HG03103 (cell line): ENCODE data around the gene ZNF879.

Experiments used
- ATAC-seq: cut with Tn5 transposase; IDR thresholded peaks from one replicate; pipeline ENCODE4 v1.9.1; 2021; ENCODE audit warnings: low read depth; ENCODE audit not compliant: unreplicated experiment

ZNF879 gene

DNA sequence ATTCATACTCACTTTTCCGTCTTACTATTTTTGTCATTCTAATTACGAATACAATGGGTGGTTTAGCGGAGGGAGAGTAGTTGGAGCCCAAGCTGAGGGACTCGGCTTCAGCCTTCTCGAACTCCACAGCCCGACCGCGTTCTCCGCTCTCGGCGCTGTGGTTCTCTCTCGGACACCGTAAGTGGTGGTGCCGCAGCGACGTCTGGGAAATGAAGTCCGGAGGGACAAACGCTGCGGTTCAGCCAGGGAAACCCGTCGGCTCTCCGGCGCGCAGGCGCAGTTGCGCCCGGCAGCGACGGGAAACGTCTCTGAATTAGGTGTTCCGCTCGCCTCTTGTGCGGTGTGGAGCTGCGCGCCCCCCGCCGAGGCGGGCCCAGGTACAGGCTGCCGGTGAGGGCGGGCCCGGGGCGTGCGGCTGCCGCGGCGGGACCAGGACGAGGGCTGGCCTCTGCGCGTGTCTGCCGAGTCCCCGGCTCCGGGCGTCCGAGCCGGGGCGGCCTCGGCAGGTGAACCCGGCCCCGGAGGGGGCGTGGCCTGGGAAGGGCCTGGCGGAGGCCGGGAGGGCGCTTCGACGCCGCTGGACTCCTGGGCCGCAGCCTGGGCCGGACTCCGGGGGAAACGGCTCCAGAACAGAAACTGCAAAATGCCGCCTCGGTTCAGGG, at the start of gene ZNF879:
TSS of gene ZNF879 (plus strand) at position 277 of the 662 bp plus-strand sequence. CDS start 1,201 bp downstream, outside the sequence.
- peak; percentile 78 for ATAC-seq

DNA sequence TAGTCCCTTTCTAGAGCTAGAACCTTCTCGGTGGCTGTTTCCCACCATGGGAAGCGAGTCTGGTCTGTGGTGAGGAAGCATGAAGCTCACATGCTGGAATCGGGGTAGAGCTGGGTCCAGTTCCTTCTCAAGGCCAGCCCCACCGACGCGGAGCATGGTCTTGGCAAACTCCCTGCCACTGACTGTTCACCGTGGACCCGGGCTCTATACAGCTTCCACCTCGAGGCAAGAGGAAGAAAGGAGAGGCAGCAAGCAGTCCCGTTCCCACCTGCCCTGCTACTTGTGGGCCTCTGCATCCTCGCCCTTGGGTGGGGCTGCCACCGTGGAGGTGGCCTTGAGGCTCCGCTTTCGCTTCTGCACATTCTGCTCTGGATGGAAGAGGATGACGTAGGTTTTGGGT, 42.2 kb upstream of the ZNF879 start:
- no peak for ATAC-seq

DNA sequence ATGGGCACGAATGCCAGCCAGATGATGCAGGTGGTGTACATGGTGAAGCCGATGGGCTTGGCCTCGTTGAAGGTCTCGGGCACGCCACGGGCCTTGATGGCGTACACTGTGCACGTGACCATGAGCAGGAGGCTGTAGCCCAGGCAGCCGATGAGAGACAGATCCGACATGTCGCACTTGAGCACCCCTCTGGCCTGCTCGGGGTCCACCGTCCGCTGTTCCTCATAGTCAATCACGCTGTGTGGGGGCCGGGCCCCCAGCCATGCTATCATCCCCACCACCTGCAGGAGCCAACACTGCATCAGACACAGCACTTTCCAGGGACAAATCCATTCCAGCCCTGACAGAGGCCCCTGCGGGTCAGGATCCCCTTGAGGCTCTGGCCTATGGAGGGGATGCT, 40.7 kb upstream of the ZNF879 start:
- ATAC-seq: no peak

GRCh38 chr5:178983728-178984127, 39.9 kb upstream of the ZNF879 start:
- ATAC-seq: no peak

DNA sequence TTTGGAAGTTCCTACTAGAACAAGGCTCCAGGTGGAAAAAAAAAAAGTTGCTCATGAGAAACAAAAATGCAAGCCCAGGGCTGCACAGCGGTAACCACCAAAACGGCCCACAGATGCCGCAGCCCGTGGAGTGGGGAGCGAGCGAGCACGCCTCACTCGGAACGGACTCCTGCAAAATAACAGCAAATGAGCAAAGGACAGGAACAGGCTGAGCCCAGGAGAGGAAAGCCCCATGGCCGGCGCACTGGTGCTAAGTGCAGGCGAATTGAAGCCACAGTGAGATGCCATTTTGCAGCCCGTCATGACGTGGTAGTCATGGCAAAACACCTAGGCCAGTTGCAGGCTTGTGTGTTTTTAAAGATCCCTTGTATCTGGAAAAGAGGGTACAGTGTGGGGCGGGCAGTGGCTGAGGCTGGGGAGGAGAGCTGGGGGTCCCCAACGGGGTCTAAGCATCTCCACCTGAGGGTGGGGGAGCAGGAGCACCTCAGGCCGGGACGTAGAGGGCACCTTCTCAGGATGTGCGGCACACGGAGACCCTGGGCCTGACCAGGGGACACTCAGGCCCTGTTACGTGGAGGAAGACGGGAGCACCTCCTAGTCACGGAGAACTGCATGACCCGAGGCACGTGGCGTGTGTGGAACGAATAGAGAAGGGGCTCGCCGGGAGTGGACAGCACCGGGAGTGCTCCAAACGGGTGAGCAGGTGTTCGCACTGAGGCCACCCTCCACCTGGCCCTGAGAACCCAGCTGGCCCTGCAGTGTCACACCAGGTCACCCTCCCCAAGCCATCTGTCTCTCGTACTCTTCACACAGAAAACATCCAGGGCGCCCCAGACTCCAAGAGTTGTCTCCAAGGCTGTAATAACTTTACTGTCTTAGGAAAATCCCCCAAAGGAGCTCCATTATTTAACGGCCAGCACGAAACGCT, 39.2 kb upstream of the ZNF879 start:
- ATAC-seq: no peak

DNA sequence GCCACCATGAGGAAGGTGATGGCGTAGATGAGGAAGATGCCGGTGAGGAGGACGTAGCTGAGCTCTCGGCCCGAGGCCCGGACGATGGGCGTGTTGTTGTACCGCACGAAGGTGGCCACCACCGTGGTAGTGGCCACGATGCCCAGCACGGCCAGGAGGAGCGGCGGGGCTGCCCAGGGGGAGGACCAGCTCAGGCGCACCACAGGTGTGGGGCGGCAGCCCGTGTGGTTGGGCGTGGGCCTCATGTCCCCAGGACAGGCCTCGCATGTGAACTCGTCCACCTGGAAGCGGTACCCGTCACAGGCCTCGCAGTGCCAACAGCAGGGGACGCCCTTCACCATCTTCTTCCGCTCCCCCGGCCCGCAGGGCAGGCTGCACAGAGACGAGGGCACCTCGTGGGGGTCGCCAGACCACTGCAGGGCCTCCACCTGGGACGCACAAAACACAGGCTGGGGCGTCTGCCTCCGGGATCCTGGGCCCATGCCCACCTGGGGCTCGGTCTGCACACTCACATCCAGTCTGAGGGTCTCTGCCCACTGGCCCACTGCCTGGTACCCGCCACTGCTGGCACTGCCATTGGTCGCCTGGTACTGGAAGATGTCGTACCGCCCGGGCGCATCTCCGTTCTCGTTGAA, 37.2 kb upstream of the ZNF879 start:
- no peak for ATAC-seq

DNA sequence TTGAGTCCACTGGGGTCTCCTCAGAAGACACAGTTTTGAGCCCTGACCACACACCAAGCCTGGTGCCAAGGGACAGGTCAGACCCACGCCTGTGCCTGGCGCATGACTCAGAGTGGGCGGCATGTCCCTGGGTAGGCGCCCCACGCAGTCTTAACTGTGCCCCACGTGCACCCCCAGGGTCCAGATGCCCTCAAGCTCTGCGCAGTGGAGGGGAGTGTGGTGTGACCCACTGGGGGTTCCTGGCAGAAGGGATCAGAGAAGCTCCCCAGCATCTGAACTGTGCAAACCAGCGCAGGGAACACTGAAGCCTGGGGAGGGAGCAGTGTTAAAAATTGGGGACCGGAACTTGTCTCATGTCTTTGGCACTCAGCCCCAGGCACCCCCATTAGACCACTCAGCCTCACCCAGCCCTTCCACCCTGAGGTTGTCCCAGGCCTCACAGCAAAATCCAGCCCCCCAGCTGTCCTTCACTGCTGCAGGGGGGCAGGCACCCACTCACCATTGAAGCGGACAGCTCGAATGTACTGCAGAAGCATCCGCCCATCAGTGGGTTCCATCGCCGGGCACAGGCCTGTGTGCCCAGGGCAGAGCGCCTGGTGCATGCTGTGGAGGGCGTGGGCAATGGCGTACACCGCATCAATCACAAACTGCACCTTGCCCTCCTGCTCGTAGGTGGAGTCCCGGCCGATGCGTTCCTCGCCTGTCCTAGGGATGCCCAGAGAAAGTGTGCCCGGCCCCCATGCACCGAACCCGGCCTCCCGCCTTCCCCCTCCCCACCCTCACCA, 35.0 kb upstream of the ZNF879 start:
- ATAC-seq: no peak

- no peak for ATAC-seq
Observed at GRCh38 chr5:178989311-178989710, 34.3 kb upstream of the ZNF879 start.

DNA sequence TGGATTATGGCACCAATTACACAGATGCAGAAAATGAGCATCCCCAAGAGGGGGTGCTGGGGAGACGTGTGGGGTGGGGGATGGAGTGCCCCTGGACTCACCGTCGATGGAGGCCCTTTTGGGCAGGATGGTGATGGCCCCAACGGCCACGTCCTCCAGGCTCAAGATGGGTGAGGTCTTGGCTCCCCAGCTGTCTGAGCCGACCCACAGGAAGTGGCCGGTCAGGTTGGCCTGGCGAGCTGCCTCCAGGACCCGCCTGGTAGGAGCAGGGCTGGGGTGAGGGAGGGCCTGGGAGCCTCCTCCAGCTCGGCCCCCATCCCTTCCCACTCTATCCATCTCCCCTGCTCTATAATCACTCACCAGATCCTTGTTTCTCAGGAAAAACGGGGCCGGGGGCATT, 33.1 kb upstream of the ZNF879 start:
- no peak for ATAC-seq

GRCh38 chr5:178991190-178992145, 32.1 kb upstream of the ZNF879 start:
- no peak for ATAC-seq

DNA sequence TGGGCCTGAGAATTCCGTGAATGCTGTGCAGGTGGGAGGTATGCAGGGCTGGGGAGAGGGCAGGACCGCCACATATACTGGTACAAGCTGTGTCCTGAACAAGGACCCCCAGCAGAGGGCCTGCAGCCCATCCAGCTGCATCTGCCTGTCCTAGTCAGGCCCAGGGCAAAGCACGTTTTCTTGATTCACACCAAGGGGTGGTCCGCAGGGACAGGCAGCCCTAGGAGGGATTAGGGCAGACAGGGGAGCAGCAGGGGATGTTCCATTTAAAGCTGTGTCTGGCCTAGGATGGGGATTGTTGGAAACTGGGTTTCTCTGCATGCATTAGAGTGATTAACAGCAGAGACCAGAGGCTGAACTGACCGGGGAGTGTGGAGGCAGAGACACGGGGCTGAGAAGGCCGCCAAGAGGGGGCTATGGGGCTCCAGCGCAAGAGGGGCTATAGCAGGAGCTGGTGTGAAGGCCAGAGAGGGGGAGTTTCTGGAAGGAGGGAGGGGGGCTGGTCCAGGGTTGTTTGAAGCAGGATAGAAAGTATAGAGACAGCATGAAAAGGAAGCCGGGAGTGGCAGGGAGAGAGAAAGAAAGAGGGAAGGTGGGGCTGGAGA, 31.2 kb upstream of the ZNF879 start:
- no peak for ATAC-seq

DNA sequence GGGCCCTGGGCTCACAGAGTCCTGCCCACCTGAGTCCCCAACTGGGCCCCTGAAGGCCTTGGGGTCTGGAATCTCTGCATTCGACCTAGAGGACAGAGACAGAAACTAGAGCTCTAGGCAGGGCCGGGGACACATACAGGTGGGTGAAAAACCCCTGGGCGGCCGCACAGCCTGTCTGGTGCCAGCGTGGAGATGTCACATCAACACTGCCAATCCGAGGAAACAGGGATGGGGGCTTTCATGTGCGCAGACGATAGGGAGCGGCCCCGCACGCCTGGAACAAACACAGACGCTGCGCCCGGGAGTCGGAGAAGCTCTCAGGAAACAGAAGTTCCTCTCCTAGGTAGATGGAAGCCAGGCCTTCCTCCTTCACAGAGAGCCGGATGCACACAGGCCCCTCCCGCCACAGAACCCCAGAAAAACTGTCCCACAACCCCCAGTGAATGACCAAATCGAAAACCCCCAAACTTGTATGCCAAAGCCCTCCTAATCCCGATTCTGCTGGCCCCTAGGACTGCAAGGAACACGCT, 30.3 kb upstream of the ZNF879 start:
- no peak for ATAC-seq

DNA sequence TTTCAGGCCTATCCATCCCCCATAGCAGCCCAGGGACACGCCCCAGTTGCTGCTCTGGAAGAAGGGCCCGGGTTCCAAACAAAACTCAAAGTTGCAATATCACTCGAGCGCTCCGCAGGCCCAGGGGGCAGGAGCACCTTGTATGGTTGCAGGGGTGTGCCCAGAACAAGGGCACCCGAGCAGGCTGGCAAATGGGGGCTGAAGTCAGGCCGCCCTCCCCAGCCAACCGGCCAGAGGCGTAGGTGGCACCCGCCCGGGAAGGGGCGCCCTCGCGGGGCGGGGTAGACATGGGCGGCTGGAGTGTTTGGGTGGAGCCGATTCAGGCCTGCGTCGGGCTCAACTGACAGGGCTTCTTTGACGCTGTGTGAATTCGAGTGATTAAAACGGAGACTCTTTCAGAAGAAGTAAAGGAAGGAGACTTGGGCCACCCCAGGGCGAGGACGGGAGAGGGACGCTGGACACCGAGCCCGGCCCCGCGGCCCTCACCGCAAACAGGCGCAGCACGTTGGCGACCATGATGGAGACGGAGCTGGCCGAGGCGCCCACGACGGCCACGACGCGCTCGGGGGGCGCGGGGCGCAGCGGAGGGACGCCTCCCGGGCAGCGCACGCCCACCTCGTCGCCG, 29.5 kb upstream of the ZNF879 start:
- ATAC-seq: no peak

DNA sequence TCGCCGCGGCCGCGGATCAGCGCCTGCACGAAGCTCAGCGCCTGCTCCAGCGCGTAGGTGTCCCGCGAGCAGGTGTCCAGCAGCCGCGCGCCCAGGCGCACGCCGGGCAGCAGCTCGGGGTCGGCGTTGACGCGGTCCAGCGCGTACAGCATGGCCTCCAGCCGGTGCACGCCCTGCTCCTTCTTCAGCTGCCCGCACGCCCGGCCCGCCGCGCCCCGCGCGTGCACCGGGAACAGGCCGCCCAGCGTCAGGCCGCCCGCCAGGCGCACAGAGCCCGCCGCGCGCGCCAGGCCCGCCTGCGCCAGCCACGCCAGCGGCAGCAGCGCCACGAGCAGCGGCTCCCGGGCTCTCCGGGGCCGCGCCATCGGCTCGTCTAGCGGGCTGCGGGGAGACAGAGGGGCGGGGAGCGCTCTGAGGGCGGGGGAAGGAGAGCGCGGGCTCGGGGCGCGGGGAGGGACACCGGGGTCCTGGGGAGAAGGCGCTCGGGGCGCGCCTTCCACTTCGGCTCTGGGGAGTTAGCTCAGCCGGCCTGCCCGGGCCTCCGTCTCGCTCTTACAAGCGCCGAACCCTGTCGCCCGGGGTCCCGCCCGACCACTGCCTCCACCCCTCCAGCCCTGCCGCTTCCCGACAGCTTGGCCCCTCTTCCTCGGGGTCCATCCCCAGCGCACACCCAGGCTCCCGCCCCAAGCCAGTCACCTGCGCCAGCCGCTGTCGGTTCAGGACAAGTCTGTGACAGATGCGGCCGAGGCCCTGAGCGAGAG, 28.8 kb upstream of the ZNF879 start, which contains the start of gene GRM6:
TSS of gene GRM6 (minus strand) at position 741 of the 761 bp plus-strand sequence. CDS start at position 365, 376 bp downstream.
- no peak for ATAC-seq

DNA sequence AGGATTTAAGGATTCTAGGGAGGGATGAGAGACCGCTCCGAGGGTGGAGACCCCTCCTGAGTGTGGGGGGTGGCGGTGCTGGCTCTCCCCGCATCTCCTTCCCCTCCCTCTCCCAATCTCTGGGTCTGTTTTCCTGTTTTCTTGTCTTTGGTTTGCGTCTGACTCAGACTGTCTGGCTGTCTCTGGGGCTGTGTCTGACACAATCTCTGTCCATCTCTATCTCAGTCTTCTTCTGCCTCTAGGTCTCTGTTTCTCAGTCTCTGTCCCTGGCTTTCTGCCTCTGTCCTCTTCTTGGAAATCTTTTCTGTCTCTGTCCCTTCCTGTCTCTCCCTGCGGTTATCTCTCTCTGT, 28.3 kb upstream of the ZNF879 start:
- no peak for ATAC-seq

- ATAC-seq: no peak
Observed at GRCh38 chr5:178996156-178996555, 27.4 kb upstream of the ZNF879 start.

GRCh38 chr5:178997191-178997590, 26.4 kb upstream of the ZNF879 start:
- no peak for ATAC-seq

- no peak for ATAC-seq
Observed at GRCh38 chr5:178998441-178998840, 25.2 kb upstream of the ZNF879 start.
